Right cardiac atrium (tissue), 5 donors: ENCODE data around the gene TXNL4A. TPM values are rescaled to one million over a fixed set of nuclear protein-coding genes. Genes with fewer than 3 reads are reported as not detected.
"Not testable (repeated sequence)": the region's sequence is repeated elsewhere in the genome, so short reads cannot be mapped to it uniquely, and the experiment has no call there.

Experiments used
- ATAC-seq, 2 donors: fragments of 200-7000 bp; cut with Tn5 transposase; one replicate each; pipeline versions ENCODE4 v1.8.0 to v1.9.1; 2020; ENCODE audit warnings: moderate library complexity in 2 of 2, mild to moderate bottlenecking in 1 of 2
- DNase-seq, 3 donors: peaks; one replicate each; pipeline ENCODE4 v3.0.0-alpha.2; 2020
- H3K27ac ChIP-seq: one replicate; pipeline ENCODE4 v1.5.1; 2013; ENCODE audit warnings: mild to moderate bottlenecking, low read length, control low read depth, moderate library complexity
- H3K27me3 ChIP-seq: one replicate; pipeline ENCODE4 v1.6.1; 2013; ENCODE audit not compliant: control insufficient read depth, insufficient read depth
- H3K4me1 ChIP-seq: one replicate; pipeline ENCODE4 v1.6.1; 2013; ENCODE audit warnings: low read length; ENCODE audit not compliant: control insufficient read depth, insufficient read depth
- H3K4me3 ChIP-seq: one replicate; pipeline ENCODE4 v1.5.1; 2013; ENCODE audit warnings: low read length, control low read depth
- H3K9me3 ChIP-seq: one replicate; pipeline ENCODE4 v1.6.1; 2013; ENCODE audit warnings: low read length; ENCODE audit not compliant: control insufficient read depth
- WGBS: extraction: QIAGEN DNeasy Blood & Tissue Kit; methylation state at CpG from one replicate; pipeline ENCODE4 v1.1.7; 2013; 5-methylcytosine and 5-hydroxymethylcytosine counted together
- intact Hi-C, 4 donors: fragments of 100-400 bp; cut with DNase I; formaldehyde crosslinking; loops; one replicate each; pipeline versions ENCODE4 v1.11.0 to v1.14.0; 2022 to 2023
- polyA plus RNA-seq: library from polyadenylated mRNA; stranded (reverse); fragments of 200-250 nt; gene quantifications from one replicate; pipeline ENCODE4 v1.2.3, GENCODE V29; 2013
- total RNA-seq, 4 donors: library from RNA; stranded (reverse); fragmentation: NEBNext Ultra II Directional; extraction: Animal tissue kit (Norgen Biotek cat#: 25700); gene quantifications; one replicate each; pipeline ENCODE4 v1.2.1, GENCODE V29; 2021
- donor health status: healthy with polysubstance abuse.
- donor health status: DM: no; HTN: yes; CAD: no.
- donor health status: DM: no; HTN: no; CAD: no.
- donor health status: DM: no; HTN: yes; CAD: no; lungs with severe emphysema.
- donor health status: DM: yes; HTN: yes; CAD: no.

The TXNL4A gene
- total and polyA plus RNA-seq, 5 donors = 69.7 to 104 (median 91.9) TPM

- peaks cover 3% of the 10 kb centered on the region for H3K4me1 ChIP-seq
- no peak overlapping the region for H3K27ac ChIP-seq
- H3K27me3 ChIP-seq = no peaks in the 10 kb centered on the region
- H3K4me3 ChIP-seq = no peak overlapping the region
- WGBS = 89% methylated on average over 30 of the region's 30 CpGs
- ATAC-seq (no peak), DNase-seq (no peak)
- H3K9me3 ChIP-seq = no peaks in the 10 kb centered on the region
- intact Hi-C loops = no loop called here
Measured at GRCh38 chr18:79962835-79963657, 25.3 kb downstream of the TXNL4A start.

GRCh38 chr18:79962311-79962710 is 26.1 kb downstream of the TXNL4A start:
- H3K27me3 ChIP-seq = no peaks in the 10 kb centered on the region
- DNase-seq (peak in 1 of 3 donors; percentile 37), ATAC-seq (no peak)
- H3K4me1 ChIP-seq = peaks cover 3% of the 10 kb centered on the region
- 61% methylated on average over 10 of the region's 10 CpGs for WGBS
- no peaks in the 10 kb centered on the region for H3K9me3 ChIP-seq
- intact Hi-C loops = no loop called here
- H3K27ac ChIP-seq = no peak overlapping the region
- no peak overlapping the region for H3K4me3 ChIP-seq

GRCh38 chr18:79961527-79962291 is 26.7 kb downstream of the TXNL4A start:
- intact Hi-C loops = no loop called here
- H3K4me3 ChIP-seq = no peak overlapping the region
- peak in 1 of 2 donors; percentile 7 for ATAC-seq
- peaks cover 3% of the 10 kb centered on the region for H3K4me1 ChIP-seq
- no peaks in the 10 kb centered on the region for H3K27me3 ChIP-seq
- DNase-seq = peak in 1 of 3 donors; percentile 65
- 59% methylated on average over 29 of the region's 29 CpGs for WGBS
- no peaks in the 10 kb centered on the region for H3K9me3 ChIP-seq
- no peak overlapping the region for H3K27ac ChIP-seq

GRCh38 chr18:79960921-79961526 is 27.3 kb downstream of the TXNL4A start:
- Histone ChIP-seq H3K9me3 (no peaks in the 10 kb centered on the region), H3K27ac (no peak overlapping the region), H3K4me3 (no peak overlapping the region), H3K4me1 (peaks cover 3% of the 10 kb centered on the region), H3K27me3 (no peaks in the 10 kb centered on the region)
- no peak for DNase-seq
- no peak for ATAC-seq
- intact Hi-C loops = no loop called here
- 85% methylated on average over 16 of the region's 16 CpGs for WGBS

GRCh38 chr18:79960161-79960801 is 28.1 kb downstream of the TXNL4A start:
- ATAC-seq, intact Hi-C loops: not testable (repeated sequence)
- 29% methylated on average over 12 of the region's 12 CpGs for WGBS

GRCh38 chr18:79958981-79959380 is 29.4 kb downstream of the TXNL4A start:
- intact Hi-C loops = no loop called here
- no peak overlapping the region for H3K4me3 ChIP-seq
- no peaks in the 10 kb centered on the region for H3K27me3 ChIP-seq
- no peaks in the 10 kb centered on the region for H3K4me1 ChIP-seq
- DNase-seq (no peak), ATAC-seq (no peak)
- WGBS = 99% methylated on average over 2 of the region's 2 CpGs
- H3K9me3 ChIP-seq = no peaks in the 10 kb centered on the region
- no peak overlapping the region for H3K27ac ChIP-seq

More at GRCh38 chr18:79960161-79960801, 28.1 kb downstream of the TXNL4A start:
- not testable (repeated sequence) for DNase-seq, H3K27me3 ChIP-seq, H3K27ac ChIP-seq, H3K4me3 ChIP-seq, H3K4me1 ChIP-seq, H3K9me3 ChIP-seq

- H3K27me3 ChIP-seq = no peaks in the 10 kb centered on the region
- DNase-seq = no peak
- ATAC-seq = no peak
- H3K4me3 ChIP-seq = no peak overlapping the region
- WGBS = 85% methylated on average over 2 of the region's 2 CpGs
- intact Hi-C loops = no loop called here
- H3K9me3 ChIP-seq = no peaks in the 10 kb centered on the region
- no peaks in the 10 kb centered on the region for H3K4me1 ChIP-seq
- no peak overlapping the region for H3K27ac ChIP-seq
Measured at GRCh38 chr18:79956276-79956675, 32.1 kb downstream of the TXNL4A start.

- H3K27ac ChIP-seq = no peak overlapping the region
- intact Hi-C loops = no loop called here
- ATAC-seq = no peak
- H3K4me1 ChIP-seq = no peaks in the 10 kb centered on the region
- 89% methylated on average over 12 of the region's 12 CpGs for WGBS
- H3K27me3 ChIP-seq = no peaks in the 10 kb centered on the region
- H3K9me3 ChIP-seq = no peaks in the 10 kb centered on the region
- no peak for DNase-seq
- no peak overlapping the region for H3K4me3 ChIP-seq
Measured at GRCh38 chr18:79955302-79956075, 32.9 kb downstream of the TXNL4A start.

GRCh38 chr18:79954791-79955190 is 33.6 kb downstream of the TXNL4A start:
- Histone ChIP-seq H3K27ac (no peak overlapping the region), H3K9me3 (no peaks in the 10 kb centered on the region), H3K4me1 (peaks cover 3% of the 10 kb centered on the region), H3K27me3 (no peaks in the 10 kb centered on the region), H3K4me3 (no peak overlapping the region)
- DNase-seq = no peak
- WGBS = 69% methylated on average over 5 of the region's 5 CpGs
- no peak for ATAC-seq
- intact Hi-C loops = no loop called here

- Histone ChIP-seq H3K4me3 (no peak overlapping the region), H3K9me3 (no peaks in the 10 kb centered on the region), H3K27ac (no peak overlapping the region), H3K4me1 (peaks cover 4% of the 10 kb centered on the region), H3K27me3 (no peaks in the 10 kb centered on the region)
- intact Hi-C loops = no loop called here
- DNase-seq (no peak), ATAC-seq (no peak)
- whole genome bisulfite sequencing = 80% methylated on average over 10 of the region's 10 CpGs
Measured at GRCh38 chr18:79953971-79954651, 34.3 kb downstream of the TXNL4A start.
